Uterus (tissue), 2 donors: ENCODE measurements around the gene PPFIBP1.

Experiments used
- POLR2A ChIP-seq, 2 donors: fragments of 450-650 bp; IDR thresholded peaks; one replicate each; pipeline ENCODE4 v1.6.1; 2016; ENCODE audit warnings: antibody characterized with exemption in 2 of 2, mild to moderate bottlenecking in 1 of 2, moderate library complexity in 1 of 2
- TF ChIP-seq, protein P1 (sequence below), 4 experiments: fragments of 200-600 bp in 2 of 4; fragments of 450-650 bp in 2 of 4; sonication (generic) in 2 of 4; IDR thresholded peaks; one replicate each; pipeline ENCODE4 v1.5.1; 2016 to 2019; ENCODE audit warnings: antibody characterized with exemption in 4 of 4, mild to moderate bottlenecking in 2 of 4, moderate library complexity in 1 of 4

DNA sequence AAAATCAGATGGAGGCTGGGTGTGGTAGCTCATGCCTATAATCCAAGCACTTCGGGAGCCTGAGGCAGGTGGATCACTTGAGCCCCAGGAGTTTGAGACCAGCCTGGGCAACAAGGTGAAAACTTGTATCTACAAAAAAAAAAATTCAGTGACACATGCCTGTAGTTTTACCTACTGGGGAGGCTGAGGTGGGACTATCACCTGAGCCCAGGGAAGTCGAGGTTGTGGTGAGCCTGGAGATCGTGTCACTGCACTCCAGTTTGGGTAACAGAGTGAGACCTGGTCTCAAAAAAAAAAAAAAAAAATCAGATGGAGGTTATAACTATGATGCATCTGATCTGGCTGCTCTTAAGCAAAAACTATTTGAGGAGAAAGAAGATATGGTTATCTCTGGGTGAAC is 26.6 kb upstream of the PPFIBP1 start:
- TF ChIP-seq POLR2A (IDR thresholded peaks at IDR 0.05) = no peak
- TF ChIP-seq, protein P1, sequence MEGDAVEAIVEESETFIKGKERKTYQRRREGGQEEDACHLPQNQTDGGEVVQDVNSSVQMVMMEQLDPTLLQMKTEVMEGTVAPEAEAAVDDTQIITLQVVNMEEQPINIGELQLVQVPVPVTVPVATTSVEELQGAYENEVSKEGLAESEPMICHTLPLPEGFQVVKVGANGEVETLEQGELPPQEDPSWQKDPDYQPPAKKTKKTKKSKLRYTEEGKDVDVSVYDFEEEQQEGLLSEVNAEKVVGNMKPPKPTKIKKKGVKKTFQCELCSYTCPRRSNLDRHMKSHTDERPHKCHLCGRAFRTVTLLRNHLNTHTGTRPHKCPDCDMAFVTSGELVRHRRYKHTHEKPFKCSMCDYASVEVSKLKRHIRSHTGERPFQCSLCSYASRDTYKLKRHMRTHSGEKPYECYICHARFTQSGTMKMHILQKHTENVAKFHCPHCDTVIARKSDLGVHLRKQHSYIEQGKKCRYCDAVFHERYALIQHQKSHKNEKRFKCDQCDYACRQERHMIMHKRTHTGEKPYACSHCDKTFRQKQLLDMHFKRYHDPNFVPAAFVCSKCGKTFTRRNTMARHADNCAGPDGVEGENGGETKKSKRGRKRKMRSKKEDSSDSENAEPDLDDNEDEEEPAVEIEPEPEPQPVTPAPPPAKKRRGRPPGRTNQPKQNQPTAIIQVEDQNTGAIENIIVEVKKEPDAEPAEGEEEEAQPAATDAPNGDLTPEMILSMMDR (IDR thresholded peaks at IDR 0.05) = no peak
